Liver (tissue), 9 donors: ENCODE measurements around the gene TNS3. TPM values are rescaled to one million over a fixed set of nuclear protein-coding genes. Genes with fewer than 3 reads are reported as not detected.
A peak's percentile ranks its signal among the peaks of the same experiment; 100 is the strongest.

Experiments used
- DNase-seq: peaks from one replicate; pipeline ENCODE4 v3.0.0-alpha.2; 2017; ENCODE audit warnings: low spot score
- H3K27ac ChIP-seq, 2 donors: one replicate each; pipeline ENCODE4 v1.7.0; 2013; ENCODE audit warnings: inconsistent platforms in 2 of 2, low read length in 2 of 2, control low read depth in 1 of 2, low read depth in 1 of 2, mild to moderate bottlenecking in 1 of 2
- H3K27me3 ChIP-seq, 4 donors: one replicate each; pipeline versions ENCODE4 v1.6.1 to v1.7.0; 2013; ENCODE audit warnings: low read length in 3 of 4, inconsistent platforms in 1 of 4, mild to moderate bottlenecking in 1 of 4, moderate library complexity in 1 of 4; ENCODE audit not compliant: control insufficient read depth in 4 of 4, insufficient read depth in 4 of 4
- H3K36me3 ChIP-seq, 4 donors: one replicate each; pipeline versions ENCODE4 v1.6.1 to v1.7.0; 2013; ENCODE audit warnings: low read length in 3 of 4, mild to moderate bottlenecking in 3 of 4, low read depth in 1 of 4, moderate library complexity in 1 of 4; ENCODE audit not compliant: control insufficient read depth in 4 of 4, insufficient read depth in 3 of 4
- H3K4me1 ChIP-seq, 4 donors: one replicate each; pipeline versions ENCODE4 v1.6.1 to v1.7.0; 2013; ENCODE audit warnings: low read length in 3 of 4, mild to moderate bottlenecking in 3 of 4, moderate library complexity in 1 of 4; ENCODE audit not compliant: control insufficient read depth in 4 of 4, insufficient read depth in 4 of 4
- H3K4me3 ChIP-seq, 3 donors: one replicate each; pipeline versions ENCODE4 v1.6.1 to v1.7.0; 2013; ENCODE audit warnings: low read length in 3 of 3, control low read depth in 1 of 3, low read depth in 1 of 3, mild to moderate bottlenecking in 1 of 3
- H3K9ac ChIP-seq, 2 donors: one replicate each; pipeline ENCODE4 v1.7.0; 2013; ENCODE audit warnings: low read length in 2 of 2, mild to moderate bottlenecking in 2 of 2, moderate library complexity in 2 of 2, control low read depth in 1 of 2, low read depth in 1 of 2
- H3K9me3 ChIP-seq, 4 donors: one replicate each; pipeline versions ENCODE4 v1.6.1 to v1.7.0; 2013; ENCODE audit warnings: low read length in 3 of 4; ENCODE audit not compliant: control insufficient read depth in 4 of 4
- CTCF ChIP-seq: fragments of 150-350 bp; IDR thresholded peaks from 2 replicates; pipeline ENCODE4 v1.5.1; 2017; ENCODE audit warnings: improper control_type of control experiment, low read depth, low read length; ENCODE audit not compliant: missing input control
- EGR1 ChIP-seq, 2 donors: IDR thresholded peaks; 2 replicates each; pipeline ENCODE4 v1.6.1; 2016 to 2018; ENCODE audit warnings: antibody characterized with exemption in 2 of 2, low read depth in 2 of 2
- FOXA1 ChIP-seq: IDR thresholded peaks from 2 replicates; pipeline ENCODE4 v1.6.1; 2016; ENCODE audit warnings: antibody characterized with exemption
- FOXA2 ChIP-seq: IDR thresholded peaks from 2 replicates; pipeline ENCODE4 v1.6.1; 2016; ENCODE audit warnings: antibody characterized with exemption
- GABPA ChIP-seq, 2 donors: IDR thresholded peaks in 1 of 2; conservative IDR thresholded peaks in 1 of 2; 2 replicates each; pipeline ENCODE4 v1.6.1; 2016; ENCODE audit warnings: antibody characterized with exemption in 2 of 2, mild to moderate bottlenecking in 1 of 2, moderate library complexity in 1 of 2
- HNF4A ChIP-seq, 2 donors: conservative IDR thresholded peaks; 2 replicates each; pipeline ENCODE4 v1.6.1; 2016; ENCODE audit warnings: antibody characterized with exemption in 2 of 2, mild to moderate bottlenecking in 2 of 2
- HNF4G ChIP-seq: IDR thresholded peaks from 2 replicates; pipeline ENCODE4 v1.6.1; 2016; ENCODE audit warnings: antibody characterized with exemption
- JUND ChIP-seq, 2 donors: IDR thresholded peaks; 2 replicates each; pipeline ENCODE4 v1.6.1; 2016; ENCODE audit warnings: antibody characterized with exemption in 2 of 2
- MAX ChIP-seq: IDR thresholded peaks from 2 replicates; pipeline ENCODE4 v1.6.1; 2016; ENCODE audit warnings: antibody characterized with exemption
- NR2F2 ChIP-seq: IDR thresholded peaks from 2 replicates; pipeline ENCODE4 v1.6.1; 2016; ENCODE audit warnings: antibody characterized with exemption
- RAD21 ChIP-seq, 2 donors: IDR thresholded peaks; 2 replicates each; pipeline ENCODE4 v1.6.1; 2016; ENCODE audit warnings: antibody characterized with exemption in 2 of 2, mild to moderate bottlenecking in 2 of 2
- REST ChIP-seq: IDR thresholded peaks from 2 replicates; pipeline ENCODE4 v1.6.1; 2016; ENCODE audit warnings: antibody characterized with exemption, mild to moderate bottlenecking
- RXRA ChIP-seq, 2 donors: IDR thresholded peaks; 2 replicates each; pipeline ENCODE4 v1.6.1; 2017 to 2018; ENCODE audit warnings: antibody characterized with exemption in 2 of 2, mild to moderate bottlenecking in 1 of 2
- SP1 ChIP-seq: IDR thresholded peaks from 2 replicates; pipeline ENCODE4 v1.6.1; 2018; ENCODE audit warnings: antibody characterized with exemption, mild to moderate bottlenecking
- TAF1 ChIP-seq: conservative IDR thresholded peaks from 2 replicates; pipeline ENCODE4 v1.6.1; 2016; ENCODE audit warnings: antibody characterized with exemption, mild to moderate bottlenecking
- YY1 ChIP-seq: IDR thresholded peaks from 2 replicates; pipeline ENCODE4 v1.6.1; 2016; ENCODE audit warnings: antibody characterized with exemption, mild to moderate bottlenecking
- WGBS: extraction: QIAGEN DNeasy Blood & Tissue Kit; methylation state at CpG from one replicate; pipeline ENCODE4 v1.1.7; 2013; 5-methylcytosine and 5-hydroxymethylcytosine counted together
- polyA plus RNA-seq, 2 donors: library from polyadenylated mRNA; stranded (reverse) in 1 of 2; unstranded in 1 of 2; fragments of 200-250 nt in 1 of 2; fragments of >200 nt in 1 of 2; fragmentation: Nextera tagmentation in 1 of 2; extraction: Ambion mirVana in 1 of 2; gene quantifications; one replicate each; pipeline versions ENCODE4 v1.2.1 to v1.2.3, GENCODE V29; 2013 to 2015
- total RNA-seq, 2 donors: library from RNA; depleted of rRNA; stranded (reverse); fragments of >200 nt; gene quantifications; one replicate each; pipeline ENCODE4 v1.2.3, GENCODE V29; 2014
- TF ChIP-seq, protein P1 (sequence below): IDR thresholded peaks from 2 replicates; pipeline ENCODE4 v1.6.1; 2016; ENCODE audit warnings: antibody characterized with exemption
- TF ChIP-seq, protein P2 (sequence below): IDR thresholded peaks from 2 replicates; pipeline ENCODE4 v1.6.1; 2016; ENCODE audit warnings: antibody characterized with exemption
- donor health status: healthy.
- donor health status: healthy.
- donor health status: healthy.
- donor health status: healthy.
- donor health status: healthy.

TNS3 gene
- total and polyA plus RNA-seq, 4 donors: 16.8 to 100 (median 29.5) TPM

- no peaks in the 10 kb centered on the region for H3K27me3 ChIP-seq
- no peaks in the 10 kb centered on the region for H3K9me3 ChIP-seq
- H3K4me1 ChIP-seq: peaks cover 14 to 29% (median 21%) of the 10 kb centered on the region in 4 donors
- no peaks in the 10 kb centered on the region for H3K36me3 ChIP-seq
- WGBS: 83% methylated on average over 6 of the region's 6 CpGs
- H3K4me3 ChIP-seq: no peak overlapping the region
- no peak overlapping the region for H3K27ac ChIP-seq
- H3K9ac ChIP-seq: no peak overlapping the region
- TF ChIP-seq MAX: no peak
- TF ChIP-seq FOXA1: no peak
- TF ChIP-seq REST: no peak
- no peak for DNase-seq
Observed at GRCh38 chr7:47614450-47614849, 32.5 kb upstream of the TNS3 start.

DNA sequence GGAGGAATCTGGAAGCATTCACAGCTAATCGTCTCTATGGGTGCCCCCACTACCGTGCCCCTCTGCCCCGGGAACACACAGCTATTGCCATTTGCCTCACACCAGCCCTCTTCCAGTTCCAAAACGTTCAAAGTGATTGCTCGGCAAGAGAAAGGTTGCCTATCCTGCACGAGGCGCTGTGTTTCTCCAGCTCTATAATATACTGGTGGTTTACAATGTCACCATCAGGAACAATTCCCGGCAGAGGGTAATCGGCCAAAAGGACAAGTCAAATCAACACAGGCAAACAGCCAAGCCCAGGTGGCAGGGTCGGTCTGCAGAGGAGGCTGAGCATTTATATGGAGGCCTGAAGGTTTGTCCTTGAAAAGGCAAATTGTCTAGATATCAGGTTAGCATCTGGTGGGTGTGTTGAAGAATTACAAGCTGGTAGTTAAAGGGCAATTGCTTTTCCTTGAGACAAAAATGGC is 29.2 kb upstream of the TNS3 start:
- 20% methylated on average over 10 of the region's 10 CpGs for WGBS
- TF ChIP-seq CTCF: peak; percentile 7
- TF ChIP-seq GABPA (IDR thresholded peaks at IDR 0.05 in 1 of 2, conservative IDR thresholded peaks at IDR 0.05 in 1 of 2): no peak
- TF ChIP-seq SP1: peak; percentile 92
- TF ChIP-seq, protein P1, sequence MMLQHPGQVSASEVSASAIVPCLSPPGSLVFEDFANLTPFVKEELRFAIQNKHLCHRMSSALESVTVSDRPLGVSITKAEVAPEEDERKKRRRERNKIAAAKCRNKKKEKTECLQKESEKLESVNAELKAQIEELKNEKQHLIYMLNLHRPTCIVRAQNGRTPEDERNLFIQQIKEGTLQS: no peak
- TF ChIP-seq, protein P2, sequence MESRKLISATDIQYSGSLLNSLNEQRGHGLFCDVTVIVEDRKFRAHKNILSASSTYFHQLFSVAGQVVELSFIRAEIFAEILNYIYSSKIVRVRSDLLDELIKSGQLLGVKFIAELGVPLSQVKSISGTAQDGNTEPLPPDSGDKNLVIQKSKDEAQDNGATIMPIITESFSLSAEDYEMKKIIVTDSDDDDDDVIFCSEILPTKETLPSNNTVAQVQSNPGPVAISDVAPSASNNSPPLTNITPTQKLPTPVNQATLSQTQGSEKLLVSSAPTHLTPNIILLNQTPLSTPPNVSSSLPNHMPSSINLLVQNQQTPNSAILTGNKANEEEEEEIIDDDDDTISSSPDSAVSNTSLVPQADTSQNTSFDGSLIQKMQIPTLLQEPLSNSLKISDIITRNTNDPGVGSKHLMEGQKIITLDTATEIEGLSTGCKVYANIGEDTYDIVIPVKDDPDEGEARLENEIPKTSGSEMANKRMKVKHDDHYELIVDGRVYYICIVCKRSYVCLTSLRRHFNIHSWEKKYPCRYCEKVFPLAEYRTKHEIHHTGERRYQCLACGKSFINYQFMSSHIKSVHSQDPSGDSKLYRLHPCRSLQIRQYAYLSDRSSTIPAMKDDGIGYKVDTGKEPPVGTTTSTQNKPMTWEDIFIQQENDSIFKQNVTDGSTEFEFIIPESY: peak; percentile 10
- peak; percentile 92 for TF ChIP-seq HNF4A (conservative IDR thresholded peaks at IDR 0.05)
- TF ChIP-seq REST: peak; percentile 8
- TF ChIP-seq RXRA (IDR thresholded peaks at IDR 0.05): peak; percentile 87 to 91
- TF ChIP-seq EGR1 (IDR thresholded peaks at IDR 0.05; ENCODE audit: low read depth in 2 of 2): no peak
- peak; percentile 59 for TF ChIP-seq HNF4G
- no peak for TF ChIP-seq NR2F2
- TF ChIP-seq FOXA2: peak; percentile 85
- peak; percentile 27 for TF ChIP-seq TAF1
- peak; percentile 51 to 74 for TF ChIP-seq RAD21 (IDR thresholded peaks at IDR 0.05)
- TF ChIP-seq FOXA1: peak; percentile 74
- peak in 1 of 2 donors; percentile 19 for TF ChIP-seq JUND (IDR thresholded peaks at IDR 0.05)
- TF ChIP-seq YY1: peak; percentile 54
- peak; percentile 69 for TF ChIP-seq MAX
- Histone ChIP-seq H3K27me3 (no peaks in the 10 kb centered on the region), H3K9ac (peak overlapping the region; percentile 20 to 26), H3K27ac (peak overlapping the region; percentile 79 to 96), H3K9me3 (no peaks in the 10 kb centered on the region), H3K4me1 (peaks cover 19 to 55% (median 41%) of the 10 kb centered on the region in 4 donors), H3K4me3 (peak overlapping the region in 2 of 3 donors; percentile 7 to 35), H3K36me3 (no peaks in the 10 kb centered on the region)
- no peak for DNase-seq
